Effector memory CD8-positive, alpha-beta T cell (primary cell): ENCODE data around the gene P2RY6.

Experiments
- ATAC-seq: fragments of 150-1000 bp; cut with Tn5 transposase; replicated peaks from 2 replicates; pipeline ENCODE4 v1.10.0; 2021; ENCODE audit warnings: mild to moderate bottlenecking, moderate library complexity
- DNase-seq, 3 experiments: peaks; one replicate each; pipeline ENCODE4 v3.0.0; 2021
- H3K27ac Mint-ChIP-seq, 2 donors: one replicate each; pipeline ENCODE4 v1.8.0; 2022; ENCODE audit warnings: mild to moderate bottlenecking in 2 of 2, mixed read lengths in 2 of 2, moderate library complexity in 2 of 2
- H3K27me3 Mint-ChIP-seq, 2 donors: one replicate each; pipeline ENCODE4 v1.8.0; 2022; ENCODE audit warnings: mixed read lengths in 2 of 2
- H3K36me3 Mint-ChIP-seq: one replicate; pipeline ENCODE4 v1.8.0; 2022; ENCODE audit warnings: mild to moderate bottlenecking, moderate library complexity, mixed read lengths; ENCODE audit not compliant: insufficient read depth
- H3K4me1 Mint-ChIP-seq, 2 donors: one replicate each; pipeline ENCODE4 v1.8.0; 2022; ENCODE audit warnings: low read depth in 2 of 2, mixed read lengths in 2 of 2
- H3K4me3 Mint-ChIP-seq, 2 donors: one replicate each; pipeline ENCODE4 v1.8.0; 2022; ENCODE audit warnings: mild to moderate bottlenecking in 2 of 2, mixed read lengths in 2 of 2, moderate library complexity in 2 of 2
- H3K9me3 Mint-ChIP-seq, 2 donors: one replicate each; pipeline ENCODE4 v1.8.0; 2022; ENCODE audit warnings: mixed read lengths in 2 of 2

P2RY6 gene

DNA sequence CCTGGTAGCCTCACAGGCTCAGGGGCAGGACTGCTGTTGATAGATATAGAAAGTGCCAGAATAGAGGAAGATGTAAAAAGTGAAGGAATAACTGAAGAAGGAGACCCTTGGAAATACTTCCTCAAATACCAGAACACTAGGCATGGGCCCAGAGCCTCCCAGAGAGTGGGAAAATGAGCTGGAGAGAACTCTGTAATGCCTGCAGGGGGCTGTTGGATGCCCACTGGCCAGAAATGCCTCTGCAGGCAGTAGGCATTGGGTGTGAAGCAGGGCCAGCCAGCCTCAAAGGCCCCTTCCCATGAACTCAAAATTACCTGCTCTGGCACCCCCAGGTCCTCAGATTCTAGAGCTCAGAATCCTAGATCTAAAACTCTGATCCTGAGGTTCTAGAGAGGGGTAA is 38.9 kb upstream of the P2RY6 start:
- no peaks in the 10 kb centered on the region for H3K4me1 Mint-ChIP-seq
- DNase-seq (no peak), ATAC-seq (no peak)
- no peaks in the 10 kb centered on the region for H3K36me3 Mint-ChIP-seq
- no peaks in the 10 kb centered on the region for H3K9me3 Mint-ChIP-seq
- peaks cover 10 to 35% of the 10 kb centered on the region in 2 donors for H3K27me3 Mint-ChIP-seq
- H3K4me3 Mint-ChIP-seq, result no peak overlapping the region
- no peak overlapping the region for H3K27ac Mint-ChIP-seq

GRCh38 chr11:73233692-73234470 is 38.3 kb upstream of the P2RY6 start:
- H3K4me3 Mint-ChIP-seq, result no peak overlapping the region
- DNase-seq (no peak), ATAC-seq (no peak)
- H3K4me1 Mint-ChIP-seq, result no peaks in the 10 kb centered on the region
- no peak overlapping the region for H3K27ac Mint-ChIP-seq
- no peaks in the 10 kb centered on the region for H3K9me3 Mint-ChIP-seq
- H3K36me3 Mint-ChIP-seq, result no peaks in the 10 kb centered on the region
- H3K27me3 Mint-ChIP-seq, result peaks cover 9 to 34% of the 10 kb centered on the region in 2 donors

- no peak overlapping the region for H3K4me3 Mint-ChIP-seq
- H3K27ac Mint-ChIP-seq, result no peak overlapping the region
- no peaks in the 10 kb centered on the region for H3K36me3 Mint-ChIP-seq
- H3K27me3 Mint-ChIP-seq, result peaks cover 4 to 33% of the 10 kb centered on the region in 2 donors
- ATAC-seq, result no peak
- no peaks in the 10 kb centered on the region for H3K4me1 Mint-ChIP-seq
- H3K9me3 Mint-ChIP-seq, result no peaks in the 10 kb centered on the region
- no peak for DNase-seq
These were observed 37.5 kb upstream of the P2RY6 start for GRCh38 chr11:73234471-73235181.

- H3K4me3 Mint-ChIP-seq, result no peak overlapping the region
- no peaks in the 10 kb centered on the region for H3K36me3 Mint-ChIP-seq
- H3K27ac Mint-ChIP-seq, result no peak overlapping the region
- H3K9me3 Mint-ChIP-seq, result no peaks in the 10 kb centered on the region
- no peaks in the 10 kb centered on the region for H3K4me1 Mint-ChIP-seq
- DNase-seq (no peak), ATAC-seq (no peak)
- peaks cover 2 to 27% of the 10 kb centered on the region in 2 donors for H3K27me3 Mint-ChIP-seq
These were observed 36.8 kb upstream of the P2RY6 start for GRCh38 chr11:73235236-73235786.

GRCh38 chr11:73236205-73236765 is 35.9 kb upstream of the P2RY6 start:
- ATAC-seq (no peak), DNase-seq (no peak)
- H3K4me1 Mint-ChIP-seq, result no peaks in the 10 kb centered on the region
- no peaks in the 10 kb centered on the region for H3K9me3 Mint-ChIP-seq
- H3K36me3 Mint-ChIP-seq, result no peaks in the 10 kb centered on the region
- H3K27ac Mint-ChIP-seq, result no peak overlapping the region
- H3K4me3 Mint-ChIP-seq, result no peak overlapping the region
- peaks cover 0 to 23% of the 10 kb centered on the region in 2 donors for H3K27me3 Mint-ChIP-seq

- Mint-ChIP-seq H3K36me3 (no peaks in the 10 kb centered on the region), H3K27me3 (peaks cover 0 to 29% of the 10 kb centered on the region in 2 donors), H3K9me3 (no peaks in the 10 kb centered on the region), H3K4me1 (no peaks in the 10 kb centered on the region), H3K4me3 (no peak overlapping the region), H3K27ac (no peak overlapping the region)
- no peak for DNase-seq
- peak; percentile 37 for ATAC-seq
These were observed 35.3 kb upstream of the P2RY6 start for GRCh38 chr11:73236854-73237253.

DNA sequence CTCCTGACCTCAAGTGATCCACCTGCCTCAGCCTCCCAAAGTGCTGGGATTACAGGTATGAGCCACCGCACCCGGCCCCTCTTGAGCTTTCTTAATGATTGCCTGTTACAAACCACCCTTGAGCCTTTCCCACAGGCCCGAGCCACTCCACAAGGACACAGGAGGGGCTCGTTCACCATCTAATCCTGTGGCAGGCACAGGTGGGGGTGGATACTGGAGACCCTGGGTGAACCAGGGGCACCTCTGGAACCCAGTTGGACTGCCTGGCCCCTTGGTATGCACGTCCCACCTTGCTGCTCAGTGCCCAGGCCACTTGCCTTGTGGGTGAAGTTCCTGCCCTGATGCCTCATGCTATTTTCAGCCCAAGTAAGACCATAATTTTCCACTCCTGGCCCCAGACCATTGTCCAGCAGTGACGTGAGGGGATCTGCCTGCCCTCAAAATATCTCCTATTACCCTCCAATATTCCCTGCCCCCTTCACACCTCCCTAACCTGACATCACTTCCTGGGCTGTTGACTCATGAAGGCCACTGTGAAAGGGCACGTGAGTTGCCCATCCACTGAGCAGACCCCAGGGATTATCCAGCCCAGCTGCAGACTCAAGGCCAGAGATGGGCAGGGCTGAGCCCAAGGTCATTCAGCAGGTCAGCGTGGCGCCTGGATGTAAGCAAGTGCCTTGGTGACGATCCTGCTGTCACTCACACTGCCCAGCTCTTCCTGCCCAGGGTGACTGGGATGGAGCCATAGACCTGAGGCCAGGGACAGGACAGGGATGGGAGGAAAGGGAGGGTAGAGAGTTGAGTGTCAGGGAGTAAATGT is 34.5 kb upstream of the P2RY6 start:
- no peaks in the 10 kb centered on the region for H3K9me3 Mint-ChIP-seq
- peaks cover 0 to 1% of the 10 kb centered on the region in 2 donors for H3K4me1 Mint-ChIP-seq
- no peak overlapping the region for H3K4me3 Mint-ChIP-seq
- H3K36me3 Mint-ChIP-seq, result no peaks in the 10 kb centered on the region
- DNase-seq, result no peak
- ATAC-seq, result no peak
- peaks cover 0 to 30% of the 10 kb centered on the region in 2 donors for H3K27me3 Mint-ChIP-seq
- no peak overlapping the region for H3K27ac Mint-ChIP-seq

GRCh38 chr11:73239111-73239521 is 33.0 kb upstream of the P2RY6 start:
- no peak for ATAC-seq
- no peak for DNase-seq
- Mint-ChIP-seq H3K4me1 (peaks cover 0 to 1% of the 10 kb centered on the region in 2 donors), H3K4me3 (no peak overlapping the region), H3K27ac (no peak overlapping the region), H3K36me3 (no peaks in the 10 kb centered on the region), H3K9me3 (no peaks in the 10 kb centered on the region), H3K27me3 (peaks cover 0 to 30% of the 10 kb centered on the region in 2 donors)

GRCh38 chr11:73239571-73240189 is 32.5 kb upstream of the P2RY6 start:
- Mint-ChIP-seq H3K4me1 (peaks cover 0 to 1% of the 10 kb centered on the region in 2 donors), H3K4me3 (no peak overlapping the region)

GRCh38 chr11:73240190-73240781 is 31.9 kb upstream of the P2RY6 start:
- Mint-ChIP-seq H3K4me3 (no peak overlapping the region), H3K27ac (no peak overlapping the region), H3K36me3 (no peaks in the 10 kb centered on the region), H3K27me3 (peaks cover 0 to 30% of the 10 kb centered on the region in 2 donors), H3K9me3 (no peaks in the 10 kb centered on the region), H3K4me1 (peaks cover 0 to 1% of the 10 kb centered on the region in 2 donors)
- ATAC-seq (no peak), DNase-seq (no peak)

More at GRCh38 chr11:73239571-73240189, 32.5 kb upstream of the P2RY6 start:
- ATAC-seq (no peak), DNase-seq (no peak)
- no peak overlapping the region for H3K27ac Mint-ChIP-seq
- H3K36me3 Mint-ChIP-seq, result no peaks in the 10 kb centered on the region
- H3K9me3 Mint-ChIP-seq, result no peaks in the 10 kb centered on the region
- peaks cover 0 to 30% of the 10 kb centered on the region in 2 donors for H3K27me3 Mint-ChIP-seq

- peaks cover 0 to 30% of the 10 kb centered on the region in 2 donors for H3K27me3 Mint-ChIP-seq
- ATAC-seq (no peak), DNase-seq (no peak)
These were observed 30.8 kb upstream of the P2RY6 start for GRCh38 chr11:73241300-73241699.

More at GRCh38 chr11:73241300-73241699, 30.8 kb upstream of the P2RY6 start:
- Mint-ChIP-seq H3K4me3 (no peak overlapping the region), H3K9me3 (no peaks in the 10 kb centered on the region), H3K27ac (no peak overlapping the region), H3K36me3 (no peaks in the 10 kb centered on the region), H3K4me1 (peaks cover 0 to 1% of the 10 kb centered on the region in 2 donors)
